Trophoblast cell (in vitro differentiated cells and primary cell): ENCODE data around the gene PRAME.
A peak's percentile ranks its signal among the peaks of the same experiment; 100 is the strongest.

Experiments used
- DNase-seq, 2 donors: peaks; one replicate each; pipeline ENCODE4 v3.0.0-alpha.2; 2016
- H2AFZ ChIP-seq: 2 replicates; pipeline ENCODE4 v1.6.1; 2013; ENCODE audit warnings: low read length, moderate library complexity, mild to moderate bottlenecking; ENCODE audit not compliant: insufficient read depth, poor library complexity
- H2AK5ac ChIP-seq: 2 replicates; pipeline ENCODE4 v1.6.1; 2013; ENCODE audit warnings: mild to moderate bottlenecking, low read length
- H2BK120ac ChIP-seq: 2 replicates; pipeline ENCODE4 v1.6.1; 2013; ENCODE audit warnings: low read length, mild to moderate bottlenecking, moderate library complexity; ENCODE audit not compliant: insufficient read depth, poor library complexity
- H2BK12ac ChIP-seq: 2 replicates; pipeline ENCODE4 v1.6.1; 2013; ENCODE audit warnings: mild to moderate bottlenecking, low read length, moderate library complexity
- H2BK5ac ChIP-seq: 2 replicates; pipeline ENCODE4 v1.6.1; 2013; ENCODE audit warnings: low read length, low read depth, moderate library complexity, mild to moderate bottlenecking; ENCODE audit not compliant: poor library complexity
- H3K14ac ChIP-seq: 2 replicates; pipeline ENCODE4 v1.6.1; 2013; ENCODE audit warnings: mild to moderate bottlenecking, low read length
- H3K18ac ChIP-seq: 2 replicates; pipeline ENCODE4 v1.6.1; 2013; ENCODE audit warnings: mild to moderate bottlenecking, low read length
- H3K23ac ChIP-seq: 2 replicates; pipeline ENCODE4 v1.6.1; 2013; ENCODE audit warnings: low read length
- H3K27ac ChIP-seq: 2 replicates; pipeline ENCODE4 v1.5.1; 2013; ENCODE audit warnings: low read depth, mild to moderate bottlenecking, inconsistent platforms, low read length, moderate library complexity
- H3K27me3 ChIP-seq: 2 replicates; pipeline ENCODE4 v1.6.1; 2013; ENCODE audit warnings: inconsistent platforms, mild to moderate bottlenecking, low read length, moderate library complexity; ENCODE audit not compliant: insufficient read depth
- H3K36me3 ChIP-seq, 2 experiments: 1 replicate in 1 of 2; 2 replicates in 1 of 2; pipeline ENCODE4 v1.6.1; 2013; ENCODE audit warnings: low read length in 2 of 2, mild to moderate bottlenecking in 2 of 2, moderate library complexity in 1 of 2; ENCODE audit not compliant: insufficient read depth in 2 of 2, control insufficient read depth in 1 of 2
- H3K4ac ChIP-seq: 2 replicates; pipeline ENCODE4 v1.6.1; 2013; ENCODE audit warnings: low read depth, mild to moderate bottlenecking, low read length, moderate library complexity
- H3K4me1 ChIP-seq, 2 experiments: 1 replicate in 1 of 2; 2 replicates in 1 of 2; pipeline ENCODE4 v1.6.1; 2013; ENCODE audit warnings: low read length in 2 of 2, mild to moderate bottlenecking in 2 of 2, moderate library complexity in 1 of 2; ENCODE audit not compliant: insufficient read depth in 2 of 2, control insufficient read depth in 1 of 2
- H3K4me2 ChIP-seq: 2 replicates; pipeline ENCODE4 v1.6.1; 2013; ENCODE audit warnings: inconsistent platforms, mild to moderate bottlenecking, low read length, moderate library complexity
- H3K4me3 ChIP-seq: 2 replicates; pipeline ENCODE4 v1.5.1; 2013; ENCODE audit warnings: mild to moderate bottlenecking, low read depth, low read length, inconsistent platforms
- H3K79me1 ChIP-seq: one replicate; pipeline ENCODE4 v1.6.1; 2013; ENCODE audit warnings: low read length
- H3K79me2 ChIP-seq: 2 replicates; pipeline ENCODE4 v1.6.1; 2013; ENCODE audit warnings: low read length, mild to moderate bottlenecking; ENCODE audit not compliant: control insufficient read depth, insufficient read depth, poor library complexity
- H3K9ac ChIP-seq: 2 replicates; pipeline ENCODE4 v1.6.1; 2013; ENCODE audit warnings: mild to moderate bottlenecking, low read length
- H3K9me3 ChIP-seq: 2 replicates; pipeline ENCODE4 v1.6.1; 2013; ENCODE audit warnings: low read depth, mild to moderate bottlenecking, control low read depth, inconsistent platforms, low read length; ENCODE audit not compliant: insufficient read depth
- H4K12ac ChIP-seq: 2 replicates; pipeline ENCODE4 v1.6.1; 2013; ENCODE audit warnings: low read depth, mild to moderate bottlenecking, low read length, moderate library complexity
- H4K8ac ChIP-seq: 2 replicates; pipeline ENCODE4 v1.6.1; 2013; ENCODE audit warnings: low read depth, mild to moderate bottlenecking, low read length, moderate library complexity
- H4K91ac ChIP-seq: one replicate; pipeline ENCODE4 v1.6.1; 2013; ENCODE audit warnings: low read depth, mild to moderate bottlenecking, low read length, moderate library complexity
- WGBS: extraction: QIAGEN DNeasy Blood & Tissue Kit; methylation state at CpG from one replicate; pipeline ENCODE4 v1.1.7; 2013; ENCODE audit warnings: missing lambda C conversion rate; ENCODE audit not compliant: insufficient read length, insufficient coverage; ENCODE audit errors: extremely low coverage; 5-methylcytosine and 5-hydroxymethylcytosine counted together

The PRAME gene

GRCh38 chr22:22576989-22577427, 17.9 kb upstream of the PRAME start:
- no peaks in the 10 kb centered on the region for H3K79me1 ChIP-seq
- H3K4me2 ChIP-seq = no peak overlapping the region
- H2AFZ ChIP-seq = no peak overlapping the region
- H3K27ac ChIP-seq = no peak overlapping the region
- no peak overlapping the region for H2AK5ac ChIP-seq
- no peak overlapping the region for H4K12ac ChIP-seq
- no peak overlapping the region for H3K18ac ChIP-seq
- peaks cover 4% of the 10 kb centered on the region for H3K9me3 ChIP-seq
- no peaks in the 10 kb centered on the region for H3K36me3 ChIP-seq
- no peak overlapping the region for H4K8ac ChIP-seq
- no peak overlapping the region for H3K23ac ChIP-seq
- no peak overlapping the region for H2BK120ac ChIP-seq
- no peak overlapping the region for H3K4ac ChIP-seq
- H2BK5ac ChIP-seq = no peak overlapping the region
- no peaks in the 10 kb centered on the region for H3K79me2 ChIP-seq
- no peak overlapping the region for H3K4me3 ChIP-seq
- DNase-seq = no peak
- H2BK12ac ChIP-seq = no peak overlapping the region
- no CpG with 5 or more reads among the region's 5 CpGs for WGBS
- no peak overlapping the region for H3K14ac ChIP-seq
- no peaks in the 10 kb centered on the region for H3K27me3 ChIP-seq
- no peaks in the 10 kb centered on the region for H3K4me1 ChIP-seq
- H4K91ac ChIP-seq = no peak overlapping the region
- H3K9ac ChIP-seq = no peak overlapping the region

GRCh38 chr22:22576244-22576988, 17.4 kb upstream of the PRAME start:
- Histone ChIP-seq H3K36me3 (no peaks in the 10 kb centered on the region), H3K4ac (no peak overlapping the region), H3K4me3 (no peak overlapping the region), H3K23ac (no peak overlapping the region), H3K9me3 (peaks cover 5% of the 10 kb centered on the region), H3K4me1 (no peaks in the 10 kb centered on the region), H4K91ac (no peak overlapping the region), H2BK120ac (no peak overlapping the region), H3K79me1 (no peaks in the 10 kb centered on the region), H2BK12ac (no peak overlapping the region), H3K79me2 (no peaks in the 10 kb centered on the region), H2AK5ac (no peak overlapping the region), H4K12ac (no peak overlapping the region), H3K18ac (no peak overlapping the region), H3K27ac (no peak overlapping the region), H4K8ac (no peak overlapping the region), H3K4me2 (no peak overlapping the region), H3K27me3 (no peaks in the 10 kb centered on the region), H3K9ac (no peak overlapping the region), H2BK5ac (no peak overlapping the region), H2AFZ (no peak overlapping the region), H3K14ac (no peak overlapping the region)
- WGBS = no CpG with 5 or more reads among the region's 8 CpGs
- peak; percentile 43 to 75 for DNase-seq

GRCh38 chr22:22574361-22574760, 15.3 kb upstream of the PRAME start:
- Histone ChIP-seq H3K27ac (no peak overlapping the region), H3K23ac (no peak overlapping the region), H3K36me3 (no peaks in the 10 kb centered on the region), H4K91ac (no peak overlapping the region), H3K14ac (no peak overlapping the region), H3K9me3 (peaks cover 8% of the 10 kb centered on the region), H3K79me2 (no peaks in the 10 kb centered on the region), H3K4me1 (no peaks in the 10 kb centered on the region), H2AK5ac (no peak overlapping the region), H2BK12ac (no peak overlapping the region), H3K79me1 (no peaks in the 10 kb centered on the region), H3K4me2 (no peak overlapping the region), H3K4ac (no peak overlapping the region), H2BK5ac (no peak overlapping the region), H3K27me3 (no peaks in the 10 kb centered on the region), H3K4me3 (no peak overlapping the region), H3K9ac (no peak overlapping the region), H3K18ac (no peak overlapping the region), H2AFZ (no peak overlapping the region), H4K12ac (no peak overlapping the region), H2BK120ac (no peak overlapping the region), H4K8ac (no peak overlapping the region)
- DNase-seq = no peak

- Histone ChIP-seq H3K36me3 (no peaks in the 10 kb centered on the region), H4K8ac (no peak overlapping the region), H2BK5ac (no peak overlapping the region)
Observed at GRCh38 chr22:22573047-22573889, 14.2 kb upstream of the PRAME start.

More at GRCh38 chr22:22573047-22573889, 14.2 kb upstream of the PRAME start:
- WGBS = no CpG with 5 or more reads among the region's 8 CpGs
- Histone ChIP-seq H3K27ac (no peak overlapping the region), H2BK120ac (no peak overlapping the region), H3K79me1 (no peaks in the 10 kb centered on the region), H3K27me3 (no peaks in the 10 kb centered on the region), H3K9ac (no peak overlapping the region), H4K91ac (no peak overlapping the region), H3K79me2 (no peaks in the 10 kb centered on the region), H3K23ac (no peak overlapping the region), H3K9me3 (peaks cover 8% of the 10 kb centered on the region), H2AFZ (no peak overlapping the region), H2AK5ac (no peak overlapping the region), H3K4me2 (no peak overlapping the region), H2BK12ac (no peak overlapping the region), H4K12ac (no peak overlapping the region), H3K18ac (no peak overlapping the region), H3K14ac (no peak overlapping the region), H3K4ac (no peak overlapping the region), H3K4me3 (no peak overlapping the region), H3K4me1 (no peaks in the 10 kb centered on the region)
- DNase-seq = no peak
